Nephron (organoid): ENCODE results near the gene ZNF100.

Source experiments
- H3K27ac Mint-ChIP-seq, 3 experiments: 2 replicates each; pipeline ENCODE4 v1.8.0; 2020; ENCODE audit warnings: mixed read lengths in 3 of 3, mild to moderate bottlenecking in 2 of 3, moderate library complexity in 1 of 3
- H3K27me3 Mint-ChIP-seq: 2 replicates; pipeline ENCODE4 v1.8.0; 2021; ENCODE audit warnings: low read depth, mild to moderate bottlenecking, moderate library complexity, mixed read lengths
- H3K36me3 Mint-ChIP-seq: 2 replicates; pipeline ENCODE4 v1.8.0; 2020; ENCODE audit warnings: low read depth, mixed read lengths
- H3K4me1 Mint-ChIP-seq: 2 replicates; pipeline ENCODE4 v1.8.0; 2020; ENCODE audit warnings: mixed read lengths
- H3K4me3 Mint-ChIP-seq, 3 experiments: 2 replicates each; pipeline ENCODE4 v1.8.0; 2020; ENCODE audit warnings: mild to moderate bottlenecking in 3 of 3, mixed read lengths in 3 of 3, moderate library complexity in 2 of 3
- H3K9me3 Mint-ChIP-seq: 2 replicates; pipeline ENCODE4 v1.8.0; 2020; ENCODE audit warnings: mixed read lengths
- CTCF ChIP-seq, 3 experiments: fragments of 200-600 bp; sonication (generic); IDR thresholded peaks; one replicate each; pipeline ENCODE4 v1.5.0; 2021; ENCODE audit warnings: antibody characterized with exemption in 3 of 3; ENCODE audit not compliant: unreplicated experiment in 3 of 3

The ZNF100 gene

GRCh38 chr19:21705393-21705792 lies 62.0 kb downstream of the ZNF100 start:
- no peak for TF ChIP-seq CTCF (IDR thresholded peaks at IDR 0.05; ENCODE audit: unreplicated experiment in 3 of 3)
- Mint-ChIP-seq H3K4me3 (no peak overlapping the region), H3K9me3 (peaks cover 22% of the 10 kb centered on the region), H3K27ac (no peak overlapping the region), H3K36me3 (no peaks in the 10 kb centered on the region), H3K27me3 (no peaks in the 10 kb centered on the region), H3K4me1 (no peaks in the 10 kb centered on the region)

DNA sequence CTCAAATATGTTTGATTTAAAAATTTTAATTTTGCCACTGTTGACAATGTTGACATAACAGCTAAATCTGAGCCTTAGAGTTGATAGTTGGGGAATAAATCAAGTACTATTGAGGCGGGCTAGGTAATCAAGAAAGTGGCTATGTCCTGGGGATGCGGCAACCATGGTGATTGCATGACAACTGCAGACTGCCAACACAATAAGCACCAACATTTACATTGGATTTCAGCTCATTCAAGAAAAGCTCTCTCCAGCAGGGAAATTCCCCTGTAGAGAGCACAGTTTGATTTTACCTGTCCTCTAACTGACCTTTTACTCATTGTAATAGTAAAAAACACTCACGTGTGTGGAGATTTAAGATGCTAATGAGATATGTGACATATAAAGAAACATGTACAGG lies 63.1 kb downstream of the ZNF100 start:
- Mint-ChIP-seq H3K27ac (no peak overlapping the region), H3K27me3 (no peaks in the 10 kb centered on the region), H3K9me3 (peaks cover 19% of the 10 kb centered on the region), H3K36me3 (no peaks in the 10 kb centered on the region), H3K4me3 (no peak overlapping the region), H3K4me1 (no peaks in the 10 kb centered on the region)
- TF ChIP-seq CTCF (IDR thresholded peaks at IDR 0.05; ENCODE audit: unreplicated experiment in 3 of 3), result no peak

DNA sequence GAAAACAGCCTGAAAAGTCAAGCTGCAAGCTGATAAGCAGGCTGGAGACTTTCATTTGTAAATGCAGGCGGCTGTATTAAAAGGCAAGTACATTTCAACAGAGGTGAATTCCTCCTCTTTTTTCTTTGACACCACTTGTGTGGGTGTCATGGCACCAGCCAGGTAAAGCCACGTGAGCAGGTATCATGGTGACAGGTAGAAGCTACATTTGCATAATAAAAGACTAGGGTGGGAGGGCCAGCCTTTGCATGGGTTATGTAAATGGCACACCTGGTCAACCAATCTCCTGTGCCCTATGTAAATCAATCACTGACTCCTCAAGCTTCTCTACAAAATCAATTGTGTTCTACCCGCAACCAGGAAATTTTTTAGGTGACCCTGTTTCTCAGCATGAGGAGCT lies 68.2 kb downstream of the ZNF100 start:
- no peak for TF ChIP-seq CTCF (IDR thresholded peaks at IDR 0.05; ENCODE audit: unreplicated experiment in 3 of 3)
- Mint-ChIP-seq H3K27me3 (peaks cover 4% of the 10 kb centered on the region), H3K27ac (no peak overlapping the region), H3K36me3 (no peaks in the 10 kb centered on the region), H3K9me3 (peaks cover 13% of the 10 kb centered on the region), H3K4me3 (no peak overlapping the region), H3K4me1 (peaks cover 11% of the 10 kb centered on the region)

DNA sequence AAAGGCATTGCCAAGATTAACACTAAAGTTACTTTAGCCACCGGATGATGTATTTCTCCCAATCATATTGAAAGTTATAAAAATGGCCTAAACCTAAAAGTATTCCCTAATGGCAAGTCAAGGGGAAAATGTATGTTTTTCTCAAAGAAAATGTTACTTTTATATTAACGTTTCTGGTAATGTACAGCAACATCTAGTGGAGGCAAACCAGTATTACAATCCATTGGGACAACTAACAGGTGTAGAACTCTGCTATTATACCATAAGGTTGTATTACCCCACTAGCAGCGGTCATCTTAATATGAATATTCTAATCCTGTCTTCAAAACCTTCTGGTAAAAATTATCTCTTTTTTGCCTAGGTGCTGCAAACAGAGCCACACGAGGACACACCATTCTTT lies 69.2 kb downstream of the ZNF100 start:
- no peak overlapping the region for H3K4me3 Mint-ChIP-seq
- peak; percentile 44 to 53 (median 47) for TF ChIP-seq CTCF (IDR thresholded peaks at IDR 0.05; ENCODE audit: unreplicated experiment in 3 of 3)
- H3K4me1 Mint-ChIP-seq, result peaks cover 17% of the 10 kb centered on the region

DNA sequence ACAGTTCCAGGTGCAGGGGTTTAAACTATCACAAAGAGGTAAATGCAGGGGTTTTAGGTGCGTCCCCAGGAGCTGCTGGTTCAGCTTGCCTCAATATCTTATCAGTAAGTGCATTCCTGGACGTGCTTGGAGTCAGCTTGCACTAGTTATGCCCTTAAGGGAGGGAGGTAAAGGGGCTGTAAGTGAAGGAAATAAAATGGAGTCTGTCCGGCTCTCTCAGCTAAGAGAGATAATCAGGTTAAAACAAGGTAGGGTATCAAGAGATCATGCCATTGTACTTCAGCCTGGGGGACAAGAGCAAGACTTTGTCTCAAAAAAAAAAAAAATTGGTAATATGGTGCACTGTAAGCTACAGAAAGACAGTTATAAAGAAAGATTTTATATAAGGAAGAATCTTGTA lies 69.7 kb downstream of the ZNF100 start:
- Mint-ChIP-seq H3K4me3 (no peak overlapping the region), H3K27me3 (peaks cover 4% of the 10 kb centered on the region), H3K4me1 (peaks cover 19% of the 10 kb centered on the region), H3K27ac (no peak overlapping the region), H3K9me3 (peaks cover 22% of the 10 kb centered on the region), H3K36me3 (no peaks in the 10 kb centered on the region)
- no peak for TF ChIP-seq CTCF (IDR thresholded peaks at IDR 0.05; ENCODE audit: unreplicated experiment in 3 of 3)

More for the DNA sequence above, 69.2 kb downstream of the ZNF100 start:
- H3K27ac Mint-ChIP-seq, result peak overlapping the region in 1 of 3 experiments; percentile 70
- peaks cover 18% of the 10 kb centered on the region for H3K9me3 Mint-ChIP-seq
- H3K27me3 Mint-ChIP-seq, result peaks cover 4% of the 10 kb centered on the region
- H3K36me3 Mint-ChIP-seq, result no peaks in the 10 kb centered on the region

DNA sequence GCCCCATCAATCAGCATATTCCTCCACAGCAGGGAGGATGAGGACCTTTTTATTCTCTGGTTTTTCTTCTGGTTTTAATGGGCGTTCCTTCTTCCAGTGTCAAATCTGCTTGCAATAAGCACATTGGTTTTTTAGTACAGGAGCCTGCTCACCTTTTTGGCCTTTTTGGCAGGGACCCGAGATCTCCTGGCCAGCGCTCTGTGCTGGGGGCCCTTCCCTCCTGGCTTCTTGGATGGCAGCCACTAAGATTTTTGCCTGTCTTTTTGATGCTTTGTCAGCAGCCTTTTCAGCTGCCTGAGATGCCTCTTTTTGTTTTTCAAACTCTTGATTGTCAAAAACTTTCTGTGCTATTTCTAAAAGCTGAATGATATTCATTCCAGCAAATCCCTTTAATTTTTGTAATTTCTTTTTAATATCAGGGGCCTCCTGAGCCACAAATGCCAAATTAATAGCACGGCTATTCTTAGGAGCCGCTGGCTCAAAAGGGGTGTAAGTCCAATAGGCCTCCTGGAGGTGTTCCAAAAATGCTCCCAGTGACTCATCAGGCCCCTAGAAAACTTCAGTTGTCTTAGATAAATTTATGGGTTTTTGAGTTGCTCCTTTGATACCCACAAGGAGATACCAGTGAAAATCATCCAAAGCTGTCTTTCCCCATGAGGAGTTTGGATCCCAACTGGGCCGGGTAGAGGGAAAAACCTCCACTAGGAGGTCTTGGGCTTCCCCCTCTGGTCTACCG lies 73.0 kb downstream of the ZNF100 start:
- no peak for TF ChIP-seq CTCF (IDR thresholded peaks at IDR 0.05; ENCODE audit: unreplicated experiment in 3 of 3)

More for the DNA sequence above, 73.0 kb downstream of the ZNF100 start:
- Mint-ChIP-seq H3K4me1 (peaks cover 28% of the 10 kb centered on the region), H3K9me3 (peaks cover 31% of the 10 kb centered on the region), H3K4me3 (no peak overlapping the region), H3K27ac (peak overlapping the region in 2 of 3 experiments; percentile 74 to 82), H3K36me3 (no peaks in the 10 kb centered on the region), H3K27me3 (peaks cover 4% of the 10 kb centered on the region)
